Esophagus squamous epithelium (tissue), 5 donors: ENCODE measurements around the gene RNF169. TPM values are rescaled to one million over a fixed set of nuclear protein-coding genes. Genes with fewer than 3 reads are reported as not detected.

Experiments
- DNase-seq: peaks from one replicate; lab custom pipeline; 2025; lab: John Stamatoyannopoulos, UW
- H3K27ac ChIP-seq, 4 donors: fragments of 200-600 bp; sonication (generic); one replicate each; pipeline ENCODE4 v1.5.1; 2016 to 2019; ENCODE audit warnings: mild to moderate bottlenecking in 1 of 4
- H3K27me3 ChIP-seq, 4 donors: fragments of 200-600 bp; sonication (generic); 1 replicate in 3 of 4; 2 replicates in 1 of 4; pipeline versions ENCODE4 v1.5.1 to v1.6.0; 2017 to 2021; ENCODE audit warnings: antibody characterized with exemption in 1 of 4
- H3K36me3 ChIP-seq, 3 donors: fragments of 200-600 bp; sonication (generic); one replicate each; pipeline ENCODE4 v1.5.1; 2016 to 2019
- H3K4me1 ChIP-seq, 3 donors: fragments of 200-600 bp; sonication (generic); one replicate each; pipeline ENCODE4 v1.5.1; 2017 to 2019
- H3K4me3 ChIP-seq, 4 donors: fragments of 200-600 bp; sonication (generic); 1 replicate in 3 of 4; 2 replicates in 1 of 4; pipeline ENCODE4 v1.5.1; 2016 to 2019; ENCODE audit warnings: mild to moderate bottlenecking in 2 of 4, moderate library complexity in 1 of 4
- H3K9me3 ChIP-seq, 3 donors: fragments of 200-600 bp; sonication (generic); one replicate each; pipeline ENCODE4 v1.5.1; 2016 to 2019
- CTCF ChIP-seq, 6 experiments: fragments of 450-650 bp in 4 of 6; fragments of 200-600 bp in 2 of 6; sonication (generic) in 2 of 6; IDR thresholded peaks; one replicate each; pipeline ENCODE4 v1.5.1; 2016 to 2019; ENCODE audit warnings: antibody characterized with exemption in 6 of 6, mild to moderate bottlenecking in 4 of 6, moderate library complexity in 4 of 6
- POLR2A ChIP-seq, 4 donors: fragments of 450-650 bp; IDR thresholded peaks; one replicate each; pipeline ENCODE4 v1.6.1; 2017; ENCODE audit warnings: antibody characterized with exemption in 4 of 4, mild to moderate bottlenecking in 4 of 4, moderate library complexity in 3 of 4
- WGBS, 2 donors: methylation state at CpG; one replicate each; pipeline ENCODE4 v1.1.5; 2018; 5-methylcytosine and 5-hydroxymethylcytosine counted together
- intact Hi-C: fragments of 100-400 bp; cut with DNase I; formaldehyde crosslinking; loops from one replicate; pipeline ENCODE4 v1.15.0; 2022
- total RNA-seq, 4 donors: library from RNA; depleted of rRNA; stranded (reverse); fragments of >200 nt; gene quantifications; one replicate each; pipeline ENCODE4 v1.1.0, GENCODE V29; 2016
- donor health status: DM: yes; HTN: yes; CAD: no.

The RNF169 gene
- total RNA-seq, 4 donors from 2014 or later = 18.0 to 23.3 (median 19.2) TPM

- TF ChIP-seq POLR2A (IDR thresholded peaks at IDR 0.05) (no peak), CTCF (IDR thresholded peaks at IDR 0.05) (no peak)
- Histone ChIP-seq H3K9me3 (no peaks in the 10 kb centered on the region), H3K4me1 (peaks cover 0 to 18% (median 3%) of the 10 kb centered on the region in 3 donors), H3K4me3 (no peak overlapping the region), H3K27ac (no peak overlapping the region), H3K36me3 (no peaks in the 10 kb centered on the region), H3K27me3 (no peaks in the 10 kb centered on the region)
- 51 to 68% methylated on average over 2 of the region's 2 CpGs for WGBS, 2 donors
- DNase-seq = no peak
- intact Hi-C loops = no loop called here
These were observed 20.5 kb downstream of the RNF169 start for GRCh38 chr11:74769055-74769707.

DNA sequence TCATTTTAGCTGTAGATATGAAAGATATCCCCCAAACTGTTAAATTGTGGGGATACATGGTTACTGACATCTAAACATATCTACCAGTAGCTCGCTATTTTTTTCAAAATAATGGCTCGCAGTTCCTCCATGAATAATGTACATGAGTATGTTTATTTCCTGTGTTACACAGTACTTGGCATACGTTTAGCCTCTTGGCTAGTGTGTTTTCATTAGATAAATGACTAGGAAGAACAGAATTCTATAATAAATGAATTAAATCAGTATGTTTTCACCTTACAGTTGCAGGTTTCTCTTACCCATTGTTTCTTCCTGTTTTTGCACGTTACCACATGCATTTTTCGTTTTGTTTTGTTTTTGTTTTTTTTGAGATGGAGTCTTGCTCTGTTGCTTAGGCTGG, 21.8 kb downstream of the RNF169 start:
- no peaks in the 10 kb centered on the region for H3K36me3 ChIP-seq
- H3K27me3 ChIP-seq = no peaks in the 10 kb centered on the region
- no peaks in the 10 kb centered on the region for H3K9me3 ChIP-seq
- no peak overlapping the region for H3K27ac ChIP-seq
- no peak for DNase-seq
- intact Hi-C loops = no loop called here
- peaks cover 0 to 18% (median 3%) of the 10 kb centered on the region in 3 donors for H3K4me1 ChIP-seq
- H3K4me3 ChIP-seq = no peak overlapping the region
- WGBS, 2 donors = 45 to 67% methylated on average over 5 of the region's 5 CpGs
- TF ChIP-seq CTCF (IDR thresholded peaks at IDR 0.05) (no peak), POLR2A (IDR thresholded peaks at IDR 0.05) (no peak)

DNA sequence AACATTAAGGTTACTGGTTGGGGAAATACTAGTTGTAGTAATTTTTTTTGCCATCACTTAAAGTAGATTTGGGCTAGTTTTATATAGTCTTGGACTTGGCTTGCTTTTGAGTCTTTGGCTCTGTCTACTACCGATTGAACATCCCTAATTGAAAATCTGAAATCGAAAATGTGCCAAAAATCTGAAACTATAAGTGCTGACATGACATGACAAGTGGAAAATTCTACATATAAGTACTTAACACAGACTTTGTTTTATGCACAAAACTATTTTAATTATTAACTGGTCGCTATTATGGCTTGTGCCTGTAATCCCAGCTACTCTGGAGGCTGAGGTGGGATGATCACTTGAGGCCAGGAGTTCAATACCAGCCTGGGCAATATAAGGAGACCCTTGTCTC, 22.5 kb downstream of the RNF169 start:
- Histone ChIP-seq H3K27me3 (no peaks in the 10 kb centered on the region), H3K4me3 (no peak overlapping the region), H3K9me3 (no peaks in the 10 kb centered on the region), H3K36me3 (no peaks in the 10 kb centered on the region), H3K27ac (no peak overlapping the region), H3K4me1 (peaks cover 0 to 18% (median 3%) of the 10 kb centered on the region in 3 donors)
- no peak for TF ChIP-seq POLR2A (IDR thresholded peaks at IDR 0.05)
- no peak for TF ChIP-seq CTCF (IDR thresholded peaks at IDR 0.05)
- WGBS, 2 donors = 79 to 88% methylated on average over 3 of the region's 3 CpGs
- intact Hi-C loops = no loop called here
- DNase-seq = no peak

DNA sequence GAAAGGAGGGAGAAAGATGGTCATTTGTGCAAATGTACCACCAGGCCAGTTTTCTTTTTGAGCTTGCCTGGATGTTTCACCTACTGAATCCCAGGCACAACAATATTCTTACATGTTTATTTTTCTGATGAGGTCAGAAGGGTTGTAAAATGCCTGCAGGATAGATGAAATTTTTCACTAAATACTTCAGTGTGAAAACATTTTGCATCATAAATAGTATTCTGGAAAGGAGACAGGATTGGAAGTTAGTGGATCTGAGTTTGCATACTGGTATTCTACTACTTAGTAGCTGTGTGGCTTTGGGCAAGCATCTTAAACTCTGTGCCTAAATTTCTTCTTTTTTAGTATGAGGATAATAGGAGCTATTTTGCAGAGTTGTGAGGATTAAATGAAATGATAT, 24.8 kb downstream of the RNF169 start:
- intact Hi-C loops = no loop called here
- Histone ChIP-seq H3K36me3 (no peaks in the 10 kb centered on the region), H3K4me3 (no peak overlapping the region), H3K27ac (no peak overlapping the region), H3K4me1 (peaks cover 2 to 33% (median 2%) of the 10 kb centered on the region in 3 donors), H3K9me3 (no peaks in the 10 kb centered on the region), H3K27me3 (no peaks in the 10 kb centered on the region)
- DNase-seq = no peak
- TF ChIP-seq POLR2A (IDR thresholded peaks at IDR 0.05) (no peak), CTCF (IDR thresholded peaks at IDR 0.05) (no peak)

GRCh38 chr11:74775762-74776161, 27.1 kb downstream of the RNF169 start:
- no peak overlapping the region for H3K27ac ChIP-seq
- DNase-seq = no peak
- H3K36me3 ChIP-seq = no peaks in the 10 kb centered on the region
- 77 to 85% methylated on average over 1 of the region's 1 CpG for WGBS, 2 donors
- intact Hi-C loops = no loop called here
- H3K9me3 ChIP-seq = no peaks in the 10 kb centered on the region
- H3K4me3 ChIP-seq = no peak overlapping the region
- H3K27me3 ChIP-seq = no peaks in the 10 kb centered on the region
- TF ChIP-seq CTCF (IDR thresholded peaks at IDR 0.05) (no peak), POLR2A (IDR thresholded peaks at IDR 0.05) (no peak)
- peaks cover 2 to 33% (median 3%) of the 10 kb centered on the region in 3 donors for H3K4me1 ChIP-seq
